Heart right ventricle (tissue), 16 donors: ENCODE measurements around the gene TIGD4. TPM values are rescaled to one million over a fixed set of nuclear protein-coding genes. Genes with fewer than 3 reads are reported as not detected.
"Not testable (repeated sequence)": the region's sequence is repeated elsewhere in the genome, so short reads cannot be mapped to it uniquely, and the experiment has no call there.

Experiments
- ATAC-seq, 8 donors: fragments of 200-7000 bp; cut with Tn5 transposase; one replicate each; pipeline ENCODE4 v1.9.1; 2020; ENCODE audit warnings: mild to moderate bottlenecking in 8 of 8, moderate library complexity in 8 of 8, moderate number of reproducible peaks in 1 of 8
- DNase-seq, 2 donors: peaks; one replicate each; pipeline ENCODE4 v3.0.0-alpha.2; 2020
- H3K27ac ChIP-seq, 10 donors: fragments of 200-600 bp; sonication (generic) in 2 of 10; one replicate each; pipeline versions ENCODE4 v1.5.0 to v1.8.0; 2020 to 2022; ENCODE audit warnings: mild to moderate bottlenecking in 3 of 10
- H3K27me3 ChIP-seq, 7 donors: fragments of 200-600 bp; one replicate each; pipeline ENCODE4 v1.8.0; 2021 to 2022; ENCODE audit warnings: mild to moderate bottlenecking in 2 of 7
- H3K36me3 ChIP-seq, 9 donors: fragments of 200-600 bp; sonication (generic) in 1 of 9; one replicate each; pipeline versions ENCODE4 v1.5.0 to v1.8.0; 2020 to 2022; ENCODE audit warnings: mild to moderate bottlenecking in 2 of 9
- H3K4me1 ChIP-seq, 9 donors: fragments of 200-600 bp; sonication (generic) in 1 of 9; one replicate each; pipeline versions ENCODE4 v1.5.0 to v1.8.0; 2020 to 2022; ENCODE audit warnings: mild to moderate bottlenecking in 4 of 9
- H3K4me3 ChIP-seq, 10 donors: fragments of 200-600 bp; sonication (generic) in 2 of 10; one replicate each; pipeline versions ENCODE4 v1.5.0 to v1.8.0; 2020 to 2022; ENCODE audit warnings: mild to moderate bottlenecking in 7 of 10, moderate library complexity in 2 of 10
- H3K9me3 ChIP-seq, 11 donors: fragments of 200-600 bp in 10 of 11; sonication (generic) in 2 of 11; one replicate each; pipeline versions ENCODE4 v1.5.0 to v1.8.0; 2013 to 2022; ENCODE audit warnings: mild to moderate bottlenecking in 2 of 11, control low read depth in 1 of 11, moderate library complexity in 1 of 11
- WGBS, 2 donors: extraction: QIAGEN DNeasy Blood & Tissue Kit; methylation state at CpG; one replicate each; pipeline ENCODE4 v1.1.7; 2013; ENCODE audit warnings: inconsistent platforms in 1 of 2; 5-methylcytosine and 5-hydroxymethylcytosine counted together
- intact Hi-C, 10 donors: fragments of 100-400 bp; cut with DNase I; formaldehyde crosslinking; loops; one replicate each; pipeline versions ENCODE4 v1.11.1 to v1.14.2; 2022
- polyA plus RNA-seq, 2 donors: library from polyadenylated mRNA; stranded (reverse); fragments of 200-250 nt; gene quantifications; one replicate each; pipeline ENCODE4 v1.2.3, GENCODE V29; 2013
- total RNA-seq, 10 donors: library from RNA; stranded (reverse); fragmentation: NEBNext Ultra II Directional in 3 of 10; extraction: Animal tissue kit (Norgen Biotek cat#: 25700) in 3 of 10; gene quantifications; one replicate each; pipeline versions ENCODE4 v1.2.1 to v1.2.4, GENCODE V29; 2021 to 2023
- TF ChIP-seq, protein P1 (sequence below), 9 donors: fragments of 200-600 bp; sonication (generic) in 2 of 9; IDR thresholded peaks; one replicate each; pipeline versions ENCODE4 v1.5.0 to v1.8.0; 2021 to 2022; ENCODE audit warnings: antibody characterized with exemption in 9 of 9, mild to moderate bottlenecking in 5 of 9, moderate library complexity in 1 of 9
- donor health status: Arrhythmogenic right ventricular cardiomyopathy.
- donor health status: ischemic (EF 13 %, LVEDD 7.1; RV severe dilation, severe dysfunction).
- donor health status: healthy with polysubstance abuse.
- donor health status: DM: no; HTN: yes; CAD: no.
- donor health status: DM: no; HTN: no; CAD: no.
- donor health status: ischemic (EF 25% LVEDD 6.9; RV normal size, moderate dysfunction).
- donor health status: ischemic (EF 25% LVEDD 5.7; RV mildly dilated, moderate dysfunction).
- donor health status: healthy.
- donor health status: DM: yes; HTN: yes; CAD: no.
- donor health status: Ischemic cardiomyopathy.
- donor health status: ischemic (EF 35%, LVEDD 5.7; RV mildly dilated, moderate dysfunction).
- donor health status: nonischemic (EF 11% LVEDD 7.7; RV severe dilation, severe dysfunction).
- donor health status: DM: yes; HTN: yes; CAD: no.
- donor health status: PGD.
- donor health status: ischemic (EF 29% LVEDD 5.4; RV normal size, mild dysfunction).
- donor health status: nonischemic (EF 23%, LVEDD 6.1; RV moderate dilation, normal function).

Gene TIGD4
- total and polyA plus RNA-seq, 12 donors: 0.12 to 0.44 (median 0.19) TPM

GRCh38 chr4:152773953-152774352 is 5.6 kb downstream of the TIGD4 start:
- WGBS, 2 donors: 54 to 57% methylated on average over 1 of the region's 1 CpG
- intact Hi-C loops: loop anchor here in 2 of 10 donors (10.0 kb wide), 2 partner anchors 239 to 311 kb away; partner anchors contain the start of gene FBXW7 (in 1 of the 2)

GRCh38 chr4:152773339-152773738 is 6.2 kb downstream of the TIGD4 start:
- H3K4me3 ChIP-seq: no peak overlapping the region
- no peak for DNase-seq
- H3K27me3 ChIP-seq: no peaks in the 10 kb centered on the region
- H3K4me1 ChIP-seq: peaks cover 0 to 2% (median 0%) of the 10 kb centered on the region in 9 donors
- H3K9me3 ChIP-seq: no peaks in the 10 kb centered on the region
- no peak for ATAC-seq
- TF ChIP-seq, protein P1, sequence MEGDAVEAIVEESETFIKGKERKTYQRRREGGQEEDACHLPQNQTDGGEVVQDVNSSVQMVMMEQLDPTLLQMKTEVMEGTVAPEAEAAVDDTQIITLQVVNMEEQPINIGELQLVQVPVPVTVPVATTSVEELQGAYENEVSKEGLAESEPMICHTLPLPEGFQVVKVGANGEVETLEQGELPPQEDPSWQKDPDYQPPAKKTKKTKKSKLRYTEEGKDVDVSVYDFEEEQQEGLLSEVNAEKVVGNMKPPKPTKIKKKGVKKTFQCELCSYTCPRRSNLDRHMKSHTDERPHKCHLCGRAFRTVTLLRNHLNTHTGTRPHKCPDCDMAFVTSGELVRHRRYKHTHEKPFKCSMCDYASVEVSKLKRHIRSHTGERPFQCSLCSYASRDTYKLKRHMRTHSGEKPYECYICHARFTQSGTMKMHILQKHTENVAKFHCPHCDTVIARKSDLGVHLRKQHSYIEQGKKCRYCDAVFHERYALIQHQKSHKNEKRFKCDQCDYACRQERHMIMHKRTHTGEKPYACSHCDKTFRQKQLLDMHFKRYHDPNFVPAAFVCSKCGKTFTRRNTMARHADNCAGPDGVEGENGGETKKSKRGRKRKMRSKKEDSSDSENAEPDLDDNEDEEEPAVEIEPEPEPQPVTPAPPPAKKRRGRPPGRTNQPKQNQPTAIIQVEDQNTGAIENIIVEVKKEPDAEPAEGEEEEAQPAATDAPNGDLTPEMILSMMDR (IDR thresholded peaks at IDR 0.05): no peak
- no peaks in the 10 kb centered on the region for H3K36me3 ChIP-seq
- H3K27ac ChIP-seq: no peak overlapping the region
- intact Hi-C loops: loop anchor here in 2 of 10 donors (10.0 kb wide), 2 partner anchors 239 to 311 kb away; partner anchors contain the start of gene FBXW7 (in 1 of the 2)
- WGBS, 2 donors: 92 to 95% methylated on average over 2 of the region's 2 CpGs

More at GRCh38 chr4:152773953-152774352, 5.6 kb downstream of the TIGD4 start:
- DNase-seq (no peak), ATAC-seq (no peak)
- H3K4me1 ChIP-seq: peaks cover 0 to 8% (median 5%) of the 10 kb centered on the region in 9 donors
- H3K27ac ChIP-seq: no peak overlapping the region
- H3K9me3 ChIP-seq: no peaks in the 10 kb centered on the region
- no peak overlapping the region for H3K4me3 ChIP-seq
- no peaks in the 10 kb centered on the region for H3K27me3 ChIP-seq
- H3K36me3 ChIP-seq: no peaks in the 10 kb centered on the region
- TF ChIP-seq, protein P1 (IDR thresholded peaks at IDR 0.05): no peak

- no peak for DNase-seq
- Histone ChIP-seq H3K9me3 (no peaks in the 10 kb centered on the region), H3K36me3 (no peaks in the 10 kb centered on the region), H3K4me1 (no peaks in the 10 kb centered on the region), H3K27ac (no peak overlapping the region), H3K4me3 (no peak overlapping the region), H3K27me3 (no peaks in the 10 kb centered on the region)
- ATAC-seq: no peak
- intact Hi-C loops: loop anchor here in 2 of 10 donors (10.0 kb wide), 2 partner anchors 237 to 313 kb away; partner anchors contain the start of gene FBXW7 (in 1 of the 2)
- TF ChIP-seq, protein P1 (IDR thresholded peaks at IDR 0.05): no peak
- WGBS, 2 donors: 66 to 68% methylated on average over 3 of the region's 3 CpGs
Measured at GRCh38 chr4:152771741-152772533, 7.6 kb downstream of the TIGD4 start.

DNA sequence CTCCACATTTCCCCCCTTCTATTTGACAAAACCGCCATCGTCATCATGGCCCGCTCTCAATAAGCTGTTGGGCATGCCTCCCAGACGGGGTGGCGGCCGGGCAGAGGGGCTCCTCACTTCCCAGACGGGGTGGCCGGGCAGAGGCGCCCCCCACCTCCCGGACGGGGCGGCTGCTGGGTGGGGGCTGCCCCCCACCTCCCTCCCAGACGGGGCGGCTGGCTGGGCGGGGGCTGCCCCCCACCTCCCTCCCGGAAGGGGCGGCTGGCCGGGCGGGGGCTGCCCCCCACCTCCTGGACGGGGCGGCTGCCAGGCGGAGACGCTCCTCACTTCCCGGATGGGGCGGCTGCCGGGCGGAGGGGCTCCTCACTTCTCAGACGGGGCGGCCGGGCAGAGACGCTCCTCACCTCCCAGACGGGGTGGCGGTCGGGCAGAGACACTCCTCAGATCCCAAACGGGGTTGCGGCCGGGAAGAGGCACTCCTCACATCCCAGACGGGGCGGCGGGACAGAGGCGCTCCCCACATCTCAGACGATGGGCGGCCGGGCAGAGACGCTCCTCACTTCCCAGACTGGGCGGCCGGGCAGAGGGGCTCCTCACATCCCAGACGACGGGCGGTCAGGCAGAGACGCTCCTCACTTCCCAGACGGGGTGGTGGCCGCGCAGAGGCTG is 14.3 kb downstream of the TIGD4 start:
- H3K4me3 ChIP-seq, H3K9me3 ChIP-seq, H3K27ac ChIP-seq, H3K4me1 ChIP-seq, DNase-seq, H3K27me3 ChIP-seq, H3K36me3 ChIP-seq, ATAC-seq, intact Hi-C loops: not testable (repeated sequence)
- WGBS, 2 donors: 91 to 95% methylated on average over 46 to 54 of the region's 54 CpGs
